Midbrain (tissue), 1 donor: ENCODE results near the gene ZNF839.
"Not testable (repeated sequence)": the region's sequence is repeated elsewhere in the genome, so short reads cannot be mapped to it uniquely, and the experiment has no call there.

Experiments used
- DNase-seq: peaks from one replicate; lab custom pipeline; 2025; lab: John Stamatoyannopoulos, UW

Gene ZNF839

GRCh38 chr14:102319351-102320032 lies at the start of gene ZNF839:
Gene ZNF839 (plus strand): TSS chr14:102319746. CDS start chr14:102319766, 20 bp downstream.
- peak; percentile 88 for DNase-seq

GRCh38 chr14:102272392-102272791 lies 47.2 kb upstream of the ZNF839 start:
- no peak for DNase-seq

GRCh38 chr14:102275866-102276265 lies 43.7 kb upstream of the ZNF839 start:
- no peak for DNase-seq

- no peak for DNase-seq
Observed at GRCh38 chr14:102277874-102278630, 41.5 kb upstream of the ZNF839 start.

- no peak for DNase-seq
Observed at GRCh38 chr14:102278631-102278935, 41.0 kb upstream of the ZNF839 start.

- DNase-seq: no peak
Observed at GRCh38 chr14:102279282-102279681, 40.3 kb upstream of the ZNF839 start.

- DNase-seq: no peak
Observed at GRCh38 chr14:102279688-102280348, 39.7 kb upstream of the ZNF839 start.

GRCh38 chr14:102280376-102280962 lies 39.1 kb upstream of the ZNF839 start:
- DNase-seq: no peak

- DNase-seq: no peak
Observed at GRCh38 chr14:102282751-102283465, 36.6 kb upstream of the ZNF839 start.

- DNase-seq: no peak
Observed at GRCh38 chr14:102283631-102284129, 35.9 kb upstream of the ZNF839 start.

- no peak for DNase-seq
Observed at GRCh38 chr14:102285106-102285505, 34.4 kb upstream of the ZNF839 start.

- DNase-seq: no peak
Observed at GRCh38 chr14:102288139-102288538, 31.4 kb upstream of the ZNF839 start.

- DNase-seq: no peak
Observed at GRCh38 chr14:102292441-102292840, 27.1 kb upstream of the ZNF839 start.

- no peak for DNase-seq
Observed at GRCh38 chr14:102293781-102294180, 25.8 kb upstream of the ZNF839 start.

- peak; percentile 20 for DNase-seq
Observed at GRCh38 chr14:102295270-102295669, 24.3 kb upstream of the ZNF839 start.

GRCh38 chr14:102297436-102298170 lies 21.9 kb upstream of the ZNF839 start:
- DNase-seq: no peak

- not testable (repeated sequence) for DNase-seq
Observed at GRCh38 chr14:102298303-102299070, 21.1 kb upstream of the ZNF839 start.

GRCh38 chr14:102303664-102304063 lies 15.9 kb upstream of the ZNF839 start:
- no peak for DNase-seq

GRCh38 chr14:102304611-102305506 lies 14.7 kb upstream of the ZNF839 start, which contains the start of gene MOK:
Gene MOK (minus strand): TSS chr14:102305164. CDS start chr14:102304968, 196 bp downstream.
- peak; percentile 98 for DNase-seq
